GM21529 (cell line): Measurements from ENCODE around the gene WDR90.

ENCODE experiments used
- ATAC-seq: cut with Tn5 transposase; IDR thresholded peaks from one replicate; pipeline ENCODE4 v1.9.1; 2021; ENCODE audit not compliant: unreplicated experiment

The WDR90 gene

DNA sequence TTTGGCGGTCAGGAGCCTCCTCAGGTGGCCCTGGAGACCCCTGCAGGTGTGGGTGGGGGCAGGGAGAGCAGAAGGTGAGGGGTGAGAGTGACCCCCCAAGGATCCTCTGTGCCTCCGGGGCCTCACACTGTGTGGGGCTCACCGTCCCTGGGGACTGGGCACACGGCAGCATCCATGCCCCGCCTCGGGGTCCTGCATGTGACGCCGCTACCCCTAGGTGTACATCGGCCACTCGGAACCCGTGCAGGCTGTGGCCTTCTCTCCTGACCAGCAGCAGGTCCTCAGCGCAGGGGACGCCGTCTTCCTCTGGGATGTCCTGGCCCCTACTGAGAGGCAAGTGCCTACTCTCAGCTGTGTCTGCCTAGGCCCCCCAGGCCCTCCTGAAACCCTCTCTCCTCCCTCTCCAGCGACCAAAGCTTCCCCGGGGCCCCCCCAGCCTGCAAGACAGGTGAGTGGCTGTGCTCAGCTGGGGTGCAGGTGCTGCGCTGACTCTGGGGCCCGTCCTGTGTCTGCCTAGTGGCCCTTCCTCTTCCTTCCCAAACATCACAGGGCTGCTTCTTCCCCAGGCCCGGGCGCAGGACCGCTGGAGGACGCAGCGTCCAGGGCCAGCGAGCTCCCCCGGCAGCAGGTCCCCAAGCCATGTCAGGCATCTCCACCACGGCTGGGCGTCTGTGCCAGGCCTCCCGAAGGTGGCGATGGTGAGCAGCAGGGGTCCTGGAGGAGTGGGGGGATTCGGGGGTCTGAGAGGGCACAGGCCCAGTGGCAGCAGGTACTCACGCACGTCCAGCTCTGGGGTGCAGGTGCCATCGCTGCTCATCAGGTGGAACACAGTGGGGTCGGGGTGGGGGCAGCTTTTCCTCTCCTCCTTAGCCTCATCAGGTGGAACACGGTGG is 9.8 kb downstream of the WDR90 start:
- no peak for ATAC-seq

DNA sequence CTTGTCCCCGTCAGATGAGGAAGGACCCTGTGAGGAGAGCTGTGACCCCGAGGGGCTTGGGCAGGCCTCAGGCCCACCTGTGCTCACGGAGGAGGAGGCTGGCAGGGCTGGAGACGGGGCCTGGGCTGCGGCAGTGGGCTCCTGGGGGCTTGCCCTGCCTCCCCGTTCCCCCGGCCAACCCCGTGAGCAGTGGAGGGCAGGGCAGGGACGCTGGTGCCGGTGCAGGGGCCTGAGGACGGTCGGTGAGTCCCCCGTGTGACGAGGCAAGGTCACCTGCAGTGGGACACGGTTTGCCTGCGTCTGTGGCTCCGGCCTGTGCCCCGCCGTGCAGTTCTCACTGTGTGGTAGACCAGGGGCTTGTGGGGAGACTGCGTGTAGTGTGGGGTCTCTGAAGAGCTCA is 10.5 kb downstream of the WDR90 start:
- no peak for ATAC-seq

DNA sequence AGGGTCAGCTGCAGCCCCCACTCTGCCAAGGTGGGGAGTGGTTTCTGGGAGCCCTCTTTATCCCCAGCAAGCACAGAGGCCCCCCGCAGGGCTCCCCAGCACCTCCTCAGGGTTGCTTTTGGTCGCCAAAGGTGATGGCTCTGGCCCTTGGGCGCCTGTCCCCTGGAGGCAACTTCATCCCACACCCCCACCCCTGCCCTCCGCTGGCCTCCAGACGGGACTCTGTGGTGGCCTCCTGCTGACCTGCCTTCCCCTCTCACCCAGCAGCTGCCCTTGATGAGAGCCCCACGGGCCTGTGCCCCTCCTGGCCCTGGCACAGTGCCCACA is 10.9 kb downstream of the WDR90 start:
- no peak for ATAC-seq

DNA sequence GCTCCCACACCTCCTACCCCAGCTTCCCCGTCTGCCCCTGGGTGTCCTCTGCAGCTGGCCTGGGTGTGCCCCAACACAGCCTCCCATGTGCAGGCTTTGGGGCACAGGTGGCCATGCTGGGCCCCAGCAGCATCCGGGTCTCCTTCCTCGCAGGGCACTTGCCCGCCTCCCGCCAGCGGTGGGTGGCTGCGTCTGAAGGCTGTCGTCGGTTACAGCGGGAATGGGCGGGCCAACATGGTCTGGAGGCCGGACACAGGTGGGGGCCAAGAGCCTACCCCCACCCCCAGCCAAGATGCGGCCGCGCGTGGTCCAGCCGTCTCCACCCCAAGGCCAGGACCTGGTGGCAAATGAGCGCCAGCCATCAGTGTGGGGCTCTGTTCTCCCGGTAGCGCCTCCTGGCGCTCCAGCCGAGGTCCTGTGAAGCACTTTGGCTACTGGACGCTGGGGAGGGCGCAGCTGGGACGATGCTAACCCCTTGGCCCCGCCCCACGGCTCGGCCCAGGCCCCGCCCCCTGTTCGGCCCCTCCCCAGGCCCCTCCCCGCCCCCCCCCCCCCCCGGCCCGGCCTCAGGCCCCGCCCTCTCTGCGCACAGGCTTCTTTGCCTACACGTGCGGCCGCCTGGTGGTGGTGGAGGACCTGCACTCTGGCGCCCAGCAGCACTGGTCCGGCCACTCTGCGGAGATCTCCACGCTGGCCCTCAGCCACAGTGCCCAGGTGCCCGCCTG is 11.5 kb downstream of the WDR90 start:
- peak; percentile 68 for ATAC-seq

DNA sequence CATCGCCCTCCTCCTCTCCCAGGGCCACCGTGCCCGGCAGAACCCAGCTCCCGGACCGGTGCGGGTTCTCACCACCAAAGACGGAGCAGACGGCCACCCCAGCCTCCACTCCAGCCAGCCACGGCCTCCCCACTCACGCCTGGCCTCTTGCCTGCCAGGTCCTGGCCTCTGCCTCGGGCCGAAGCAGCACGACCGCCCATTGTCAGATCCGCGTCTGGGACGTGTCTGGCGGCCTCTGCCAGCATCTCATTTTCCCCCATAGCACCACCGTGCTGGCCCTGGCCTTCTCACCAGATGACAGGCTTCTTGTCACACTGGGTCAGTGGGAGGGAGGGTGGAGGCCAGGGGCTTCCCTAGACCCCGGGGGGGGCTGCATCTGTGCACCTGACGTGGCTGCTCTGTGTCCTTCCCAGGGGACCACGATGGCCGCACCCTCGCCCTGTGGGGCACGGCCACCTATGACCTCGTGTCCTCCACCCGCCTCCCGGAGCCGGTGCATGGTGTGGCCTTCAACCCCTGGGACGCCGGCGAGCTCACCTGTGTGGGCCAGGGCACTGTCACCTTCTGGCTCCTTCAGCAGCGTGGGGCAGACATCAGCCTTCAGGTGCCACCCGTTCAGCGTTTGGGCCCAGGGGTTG is 12.1 kb downstream of the WDR90 start:
- no peak for ATAC-seq

DNA sequence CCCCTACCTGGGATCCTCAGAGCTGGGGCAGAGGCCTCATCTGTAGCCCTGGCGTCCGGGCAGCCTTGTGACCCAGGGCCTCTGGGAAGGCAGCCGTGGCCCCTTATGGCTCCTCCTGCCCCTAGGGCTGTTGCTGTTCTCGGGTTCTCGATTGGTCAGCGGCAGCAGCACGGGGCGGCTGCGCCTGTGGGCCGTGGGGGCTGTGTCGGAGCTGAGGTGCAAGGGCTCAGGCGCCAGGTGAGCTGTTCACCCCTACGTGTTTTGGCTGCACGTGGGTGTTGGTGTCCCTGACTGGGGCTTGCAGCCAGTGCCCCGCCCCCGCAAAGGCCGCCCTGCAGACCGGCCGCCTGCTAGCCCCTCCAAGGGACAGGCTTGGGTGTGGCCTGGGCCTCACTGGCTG is 12.9 kb downstream of the WDR90 start:
- ATAC-seq = no peak

DNA sequence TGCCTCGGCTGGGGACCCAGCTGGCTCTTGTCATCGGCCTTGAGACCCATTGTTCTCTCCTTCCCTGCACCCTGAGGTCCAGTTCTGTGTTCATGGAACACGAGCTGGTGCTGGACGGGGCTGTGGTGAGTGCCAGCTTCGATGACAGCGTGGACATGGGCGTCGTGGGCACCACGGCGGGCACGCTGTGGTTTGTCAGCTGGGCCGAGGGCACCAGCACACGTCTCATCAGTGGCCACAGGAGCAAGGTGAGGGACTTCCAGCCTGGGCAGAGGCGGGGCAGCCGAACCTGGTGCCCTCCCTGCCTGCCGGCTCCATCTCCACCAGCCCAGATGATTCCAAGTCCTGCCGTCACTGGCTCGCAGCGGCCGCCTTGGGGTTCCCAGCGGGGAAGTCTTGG is 13.4 kb downstream of the WDR90 start:
- ATAC-seq = no peak

DNA sequence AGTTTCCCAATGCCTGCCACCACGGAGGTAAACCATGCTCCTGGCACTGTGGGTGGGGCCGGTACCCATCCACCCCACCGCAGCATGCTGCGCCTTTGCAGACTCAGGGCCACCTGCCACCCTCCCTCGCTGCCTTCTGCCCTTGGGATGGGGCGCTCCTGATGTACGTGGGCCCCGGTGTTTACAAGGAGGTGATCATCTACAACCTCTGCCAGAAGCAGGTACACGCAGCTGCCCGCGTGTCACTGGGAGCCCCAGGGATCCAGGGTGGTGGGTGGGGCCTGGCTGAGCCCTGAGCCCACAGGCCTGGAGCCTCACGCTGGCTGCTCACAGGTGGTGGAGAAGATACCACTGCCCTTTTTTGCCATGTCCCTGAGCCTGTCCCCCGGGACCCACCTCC is 17.4 kb downstream of the WDR90 start:
- no peak for ATAC-seq

DNA sequence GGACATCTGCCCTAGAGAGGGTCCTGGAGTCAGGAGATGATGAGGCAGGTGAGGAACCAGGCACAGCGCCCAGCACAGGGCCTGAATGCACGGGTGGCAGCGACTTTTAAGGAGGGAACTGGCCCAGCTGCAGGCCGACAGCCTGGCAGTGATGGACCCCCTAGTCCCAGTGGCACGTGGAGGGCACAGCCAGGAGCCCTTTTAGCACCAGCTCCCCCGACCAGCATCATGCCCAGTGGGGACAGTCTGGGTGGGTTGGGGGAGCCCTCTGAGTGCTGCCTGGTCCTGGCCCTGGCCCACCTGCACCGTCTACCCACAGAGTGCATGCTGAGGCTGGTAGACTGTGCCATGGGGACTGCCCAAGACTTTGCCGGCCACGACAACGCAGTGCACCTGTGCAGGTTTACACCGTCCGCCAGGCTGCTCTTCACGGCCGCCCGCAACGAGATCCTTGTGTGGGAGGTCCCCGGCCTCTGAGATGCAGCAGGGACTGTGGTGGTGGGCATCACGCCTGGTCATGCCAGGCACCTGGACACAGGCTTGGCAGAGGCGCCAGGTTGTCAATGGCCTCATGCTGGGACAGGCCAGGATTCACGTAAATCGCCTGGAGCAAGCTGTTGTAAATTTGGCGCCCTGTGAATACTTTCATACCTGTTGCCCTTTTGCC is 18.1 kb downstream of the WDR90 start:
- no peak for ATAC-seq

DNA sequence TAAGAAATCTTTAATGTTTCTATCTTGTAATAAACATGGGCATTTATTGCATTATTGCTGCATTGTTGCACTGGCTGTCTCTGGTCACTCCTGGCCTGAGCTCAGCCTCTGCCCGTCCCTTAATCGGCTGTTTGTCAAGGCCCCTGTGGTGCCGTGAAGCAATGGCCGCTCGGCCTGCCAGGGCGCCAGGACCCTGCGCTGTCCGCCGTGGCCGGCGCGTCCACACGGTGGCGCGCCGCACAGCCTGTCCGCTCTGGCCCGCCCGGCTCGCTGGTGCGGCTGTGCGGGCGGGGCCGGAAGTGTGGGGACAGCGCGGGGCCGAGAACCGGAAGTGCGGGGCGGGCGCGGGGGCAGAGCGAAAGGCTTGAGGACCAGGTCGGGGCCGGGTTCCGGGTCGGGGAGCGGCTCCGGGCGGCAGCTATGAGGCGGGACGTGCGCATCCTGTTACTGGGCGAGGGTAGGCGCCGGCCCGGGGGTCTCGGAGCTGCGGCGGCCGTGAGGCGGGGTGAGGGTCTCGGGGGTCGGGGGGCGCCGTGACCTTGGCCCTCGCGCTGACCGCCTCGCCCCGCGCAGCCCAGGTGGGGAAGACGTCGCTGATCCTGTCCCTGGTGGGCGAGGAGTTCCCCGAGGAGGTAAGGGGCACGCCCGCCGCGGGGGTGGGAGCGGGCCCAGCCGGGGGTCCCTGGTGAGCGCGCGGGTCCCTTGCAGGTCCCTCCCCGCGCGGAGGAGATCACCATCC is 18.8 kb downstream of the WDR90 start, which contains the start of gene RHOT2:
Gene RHOT2 (plus strand): TSS at position 353 of the 739 bp plus-strand sequence. CDS start 68 bp downstream, at position 421.
- ATAC-seq = peak; percentile 82

DNA sequence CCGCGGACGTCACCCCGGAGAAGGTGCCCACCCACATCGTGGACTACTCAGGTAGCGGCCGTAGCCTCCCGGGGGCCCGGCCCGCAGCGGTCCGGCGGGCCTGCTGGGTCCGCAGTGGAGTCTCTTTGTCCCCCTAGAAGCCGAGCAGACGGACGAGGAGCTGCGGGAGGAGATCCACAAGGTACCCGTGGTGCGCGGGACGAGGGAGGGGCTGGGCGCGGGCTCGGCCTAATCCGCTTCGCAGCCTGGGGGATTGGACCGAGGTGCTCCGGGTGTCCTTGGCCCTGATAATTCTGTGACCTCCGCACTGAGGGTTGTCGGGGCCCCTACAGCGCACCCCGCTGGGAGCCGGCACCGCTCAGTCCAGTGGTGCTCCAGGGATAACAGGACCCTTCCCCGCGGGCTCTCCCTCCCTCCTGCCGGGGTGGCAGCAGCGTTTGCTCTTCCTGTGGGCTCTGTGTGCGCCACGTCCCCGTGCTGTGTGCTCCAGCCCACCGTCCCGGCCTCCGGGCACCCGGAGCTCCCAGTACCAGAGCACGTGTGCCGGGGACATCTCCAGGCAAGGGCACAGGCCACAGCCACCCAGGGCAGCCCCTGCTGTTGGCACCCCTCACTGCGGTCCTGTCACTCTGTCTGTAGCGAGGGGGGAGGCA is 19.5 kb downstream of the WDR90 start:
- peak; percentile 15 for ATAC-seq

DNA sequence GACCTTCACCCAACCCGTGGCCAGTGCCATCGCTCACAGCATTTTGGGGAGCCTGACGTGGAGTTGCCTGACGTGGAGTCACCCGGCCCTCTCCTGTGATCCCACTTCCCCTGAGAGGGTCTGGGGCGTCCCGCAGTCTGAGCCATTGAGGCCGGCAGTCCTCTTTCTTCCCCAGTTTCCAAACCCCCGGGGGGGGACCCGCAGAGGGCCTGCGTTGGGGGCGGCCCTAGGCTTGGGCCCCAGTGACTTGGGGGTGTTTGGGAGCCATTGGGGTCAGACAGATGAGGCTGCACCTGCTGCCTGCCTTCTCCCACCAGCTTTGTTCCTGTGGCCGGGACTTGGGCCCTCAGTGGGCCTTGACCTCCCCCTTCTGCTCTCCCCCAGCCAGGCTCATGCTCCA is 20.5 kb downstream of the WDR90 start:
- ATAC-seq = no peak

DNA sequence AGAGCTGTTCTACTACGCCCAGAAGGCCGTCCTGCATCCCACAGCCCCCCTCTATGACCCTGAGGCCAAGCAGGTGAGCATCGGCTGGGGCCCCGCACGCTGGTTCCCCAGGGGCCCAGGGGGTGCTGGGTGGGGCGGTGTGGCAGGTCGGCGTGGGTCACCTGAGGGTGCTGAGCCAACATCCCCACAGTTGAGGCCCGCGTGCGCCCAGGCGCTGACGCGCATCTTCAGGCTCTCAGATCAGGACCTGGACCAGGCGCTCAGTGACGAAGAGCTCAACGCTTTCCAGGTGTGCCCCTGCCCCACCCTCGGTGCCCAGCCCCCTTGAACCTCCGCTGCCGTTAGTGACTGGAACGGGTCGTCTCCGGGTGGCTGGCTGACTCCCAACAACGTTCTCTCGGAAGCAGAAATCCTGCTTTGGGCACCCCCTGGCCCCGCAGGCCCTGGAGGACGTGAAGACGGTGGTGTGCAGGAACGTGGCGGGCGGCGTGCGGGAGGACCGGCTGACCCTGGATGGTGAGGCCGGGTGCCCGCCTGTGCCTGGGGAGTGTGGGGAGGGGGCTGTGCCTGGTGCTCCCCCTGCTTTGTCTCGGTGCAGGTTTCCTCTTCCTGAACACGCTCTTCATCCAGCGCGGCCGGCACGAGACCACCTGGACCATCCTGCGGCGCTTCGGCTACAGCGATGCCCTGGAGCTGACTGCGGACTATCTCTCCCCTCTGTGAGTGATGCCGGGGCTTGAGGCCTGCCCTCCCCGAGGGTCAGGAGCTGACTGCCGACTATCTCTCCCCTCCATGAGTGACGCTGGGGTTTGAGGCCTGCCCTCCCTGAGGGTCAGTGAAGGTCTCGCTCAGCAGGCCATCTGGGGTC is 21.6 kb downstream of the WDR90 start:
- no peak for ATAC-seq

DNA sequence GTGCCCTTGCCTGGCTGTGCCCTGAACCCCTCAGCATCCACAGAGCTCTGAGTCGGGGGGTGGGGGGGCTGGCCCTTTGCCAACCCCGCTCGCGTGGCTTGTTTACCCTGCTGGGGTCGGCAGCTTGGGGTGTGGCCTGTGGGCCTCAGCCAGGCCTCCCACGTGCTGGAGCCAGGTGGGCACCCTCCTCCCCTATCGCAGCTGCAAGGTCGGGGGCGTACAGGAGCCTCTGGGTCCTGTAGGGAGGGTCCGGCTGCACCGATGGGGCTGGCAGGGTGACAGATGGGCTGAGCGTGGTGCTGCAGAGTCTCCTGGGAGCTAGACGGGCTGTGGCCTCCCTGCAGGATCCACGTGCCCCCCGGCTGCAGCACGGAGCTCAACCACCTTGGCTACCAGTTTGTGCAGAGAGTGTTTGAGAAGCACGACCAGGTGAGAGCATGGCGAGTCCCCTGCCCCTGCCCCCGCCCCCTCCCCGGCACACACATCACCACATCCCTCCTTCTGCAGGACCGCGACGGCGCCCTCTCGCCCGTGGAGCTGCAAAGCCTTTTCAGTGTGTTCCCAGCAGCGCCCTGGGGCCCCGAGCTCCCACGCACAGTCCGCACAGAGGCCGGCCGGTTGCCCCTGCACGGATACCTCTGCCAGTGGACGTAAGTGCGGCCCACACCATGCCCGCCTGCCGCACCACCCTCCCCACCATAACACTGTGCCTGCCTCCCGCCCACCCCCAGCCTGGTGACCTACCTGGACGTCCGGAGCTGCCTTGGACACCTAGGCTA is 22.4 kb downstream of the WDR90 start:
- ATAC-seq = no peak

DNA sequence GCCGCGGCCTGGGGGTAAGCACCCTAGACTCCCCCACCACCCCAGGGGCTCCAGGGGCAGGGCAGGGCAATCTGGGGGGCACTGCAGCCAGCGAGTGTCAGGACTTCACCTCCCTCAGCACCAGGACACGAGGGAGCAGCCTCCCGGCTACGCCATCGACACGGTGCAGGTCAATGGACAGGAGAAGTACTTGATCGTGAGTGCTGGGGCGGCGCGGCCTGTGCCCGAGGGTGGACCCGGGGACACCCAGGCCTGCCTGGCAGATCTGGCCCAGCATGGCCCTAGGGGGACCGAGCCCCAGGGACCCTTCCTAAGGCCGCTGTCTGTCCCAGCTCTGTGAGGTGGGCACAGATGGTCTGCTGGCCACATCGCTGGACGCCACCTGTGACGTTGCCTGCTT is 23.2 kb downstream of the WDR90 start:
- ATAC-seq = no peak

DNA sequence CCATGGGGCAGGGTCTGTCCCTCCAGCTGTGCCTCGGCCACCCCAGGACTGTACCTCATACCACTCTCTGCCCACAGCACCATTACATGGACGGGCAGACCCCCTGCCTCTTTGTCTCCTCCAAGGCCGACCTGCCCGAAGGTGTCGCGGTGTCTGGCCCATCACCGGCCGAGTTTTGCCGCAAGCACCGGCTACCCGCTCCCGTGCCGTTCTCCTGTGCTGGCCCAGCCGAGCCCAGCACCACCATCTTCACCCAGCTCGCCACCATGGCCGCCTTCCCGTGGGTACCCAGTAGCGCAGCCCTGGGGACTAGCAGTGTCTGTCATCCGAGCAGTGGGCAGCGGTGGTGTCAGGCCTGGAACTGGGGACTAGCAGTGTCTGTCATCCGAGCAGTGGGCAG is 23.7 kb downstream of the WDR90 start:
- no peak for ATAC-seq

DNA sequence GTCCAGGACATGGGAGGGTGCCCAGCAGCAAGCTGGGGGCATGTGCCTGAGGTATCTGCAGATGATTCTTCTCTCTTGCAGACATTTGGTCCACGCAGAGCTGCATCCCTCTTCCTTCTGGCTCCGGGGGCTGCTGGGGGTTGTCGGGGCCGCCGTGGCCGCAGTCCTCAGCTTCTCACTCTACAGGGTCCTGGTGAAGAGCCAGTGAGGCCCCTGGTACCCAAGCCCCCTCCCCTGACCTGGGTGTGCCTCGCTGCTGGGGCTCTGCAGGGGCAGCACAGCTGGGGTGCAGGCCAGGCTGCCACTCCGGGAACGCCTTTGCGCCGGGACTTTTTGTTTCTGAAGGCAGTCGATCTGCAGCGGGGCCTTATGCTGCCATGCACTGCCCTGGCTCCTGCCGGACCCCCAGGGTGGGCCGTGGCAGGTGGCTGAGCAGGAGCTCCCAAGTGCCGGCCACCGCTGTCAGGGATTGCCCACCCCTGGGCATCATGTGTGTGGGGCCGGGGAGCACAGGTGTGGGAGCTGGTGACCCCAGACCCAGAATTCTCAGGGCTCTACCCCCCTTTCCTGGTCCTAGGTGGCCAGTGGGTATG is 24.3 kb downstream of the WDR90 start:
- no peak for ATAC-seq
